HEK293T (cell line): ENCODE measurements around the gene STPG4.
"Not testable (repeated sequence)": the region's sequence is repeated elsewhere in the genome, so short reads cannot be mapped to it uniquely, and the experiment has no call there.

Experiments used
- CTCF ChIA-PET: fragments of 350-600 bp; formaldehyde crosslinking; extraction: SDS; loops from one replicate; lab custom pipeline; 2021; ENCODE audit warnings: antibody characterized with exemption, inconsistent platforms; lab: Yijun Ruan, JAX
- POLR2A ChIA-PET: fragments of 350-600 bp; formaldehyde crosslinking; extraction: SDS; loops from one replicate; lab custom pipeline; 2020; ENCODE audit warnings: antibody characterized with exemption, inconsistent platforms; lab: Yijun Ruan, JAX
- DNase-seq: peaks from one replicate; pipeline ENCODE4 v3.0.0; 2012; ENCODE audit warnings: mixed read lengths; ENCODE audit errors: extremely low spot score
- ARNT ChIP-seq: fragments of 450-650 bp; IDR thresholded peaks from 2 replicates; pipeline ENCODE4 v1.6.1; 2017; ENCODE audit warnings: mild to moderate bottlenecking
- BHLHE40 ChIP-seq: fragments of 450-650 bp; IDR thresholded peaks from 2 replicates; pipeline ENCODE4 v1.6.1; 2016; ENCODE audit warnings: mild to moderate bottlenecking, moderate library complexity, borderline replicate concordance
- CTBP1 ChIP-seq: fragments of 450-650 bp; IDR thresholded peaks from 2 replicates; pipeline ENCODE4 v1.6.1; 2016; ENCODE audit warnings: borderline replicate concordance
- ELF4 ChIP-seq: fragments of 450-650 bp; IDR thresholded peaks from 2 replicates; pipeline ENCODE4 v1.6.1; 2017; ENCODE audit warnings: antibody characterized with exemption
- FOXA1 ChIP-seq: fragments of 450-650 bp; IDR thresholded peaks from 2 replicates; pipeline ENCODE4 v1.6.1; 2016; ENCODE audit warnings: mild to moderate bottlenecking
- FOXK2 ChIP-seq: fragments of 450-650 bp; IDR thresholded peaks from 2 replicates; pipeline ENCODE4 v1.6.1; 2016; ENCODE audit warnings: mild to moderate bottlenecking
- FOXM1 ChIP-seq: fragments of 450-650 bp; IDR thresholded peaks from 2 replicates; pipeline ENCODE4 v1.6.1; 2017; ENCODE audit warnings: mild to moderate bottlenecking, borderline replicate concordance
- HDGF ChIP-seq: fragments of 450-650 bp; IDR thresholded peaks from 2 replicates; pipeline ENCODE4 v1.6.1; 2017; ENCODE audit warnings: antibody characterized with exemption, borderline replicate concordance
- L3MBTL2 ChIP-seq: fragments of 450-650 bp; conservative IDR thresholded peaks from 2 replicates; pipeline ENCODE4 v1.6.1; 2016; ENCODE audit warnings: mild to moderate bottlenecking
- LEF1 ChIP-seq: fragments of 450-650 bp; IDR thresholded peaks from 2 replicates; pipeline ENCODE4 v1.6.1; 2017; ENCODE audit warnings: mild to moderate bottlenecking, borderline replicate concordance
- NFRKB ChIP-seq: fragments of 450-650 bp; IDR thresholded peaks from 2 replicates; pipeline ENCODE4 v1.6.1; 2016; ENCODE audit warnings: mild to moderate bottlenecking, moderate library complexity
- PKNOX1 ChIP-seq: fragments of 450-650 bp; IDR thresholded peaks from 2 replicates; pipeline ENCODE4 v1.6.1; 2016
- SP1 ChIP-seq: fragments of 450-650 bp; IDR thresholded peaks from 2 replicates; pipeline ENCODE4 v1.6.1; 2017
- SUZ12 ChIP-seq: fragments of 450-650 bp; IDR thresholded peaks from 2 replicates; pipeline ENCODE4 v1.6.1; 2016; ENCODE audit warnings: mild to moderate bottlenecking
- TARDBP ChIP-seq: fragments of 450-650 bp; IDR thresholded peaks from 2 replicates; pipeline ENCODE4 v1.6.1; 2016
- ZNF384 ChIP-seq: fragments of 450-650 bp; IDR thresholded peaks from 2 replicates; pipeline ENCODE4 v1.6.1; 2016

The STPG4 gene

GRCh38 chr2:47119001-47119400 is 36.1 kb downstream of the STPG4 start:
- DNase-seq = no peak
- POLR2A ChIA-PET = no interaction called here
- CTCF ChIA-PET = no interaction called here
- no peak for TF ChIP-seq FOXM1
- no peak for TF ChIP-seq SUZ12
- no peak for TF ChIP-seq ARNT
- no peak for TF ChIP-seq TARDBP
- no peak for TF ChIP-seq ELF4
- TF ChIP-seq FOXK2 = no peak
- TF ChIP-seq FOXA1 = no peak

- CTCF ChIA-PET = no interaction called here
- TF ChIP-seq FOXA1 (no peak), ZNF384 (no peak)
- POLR2A ChIA-PET = no interaction called here
- no peak for DNase-seq
Measured at GRCh38 chr2:47118581-47118980, 36.5 kb downstream of the STPG4 start.

GRCh38 chr2:47112665-47113435 is 42.3 kb downstream of the STPG4 start:
- CTCF ChIA-PET = no interaction called here
- TF ChIP-seq LEF1 (no peak), TARDBP (no peak), FOXK2 (no peak), ZNF384 (no peak), PKNOX1 (no peak), ARNT (no peak), NFRKB (no peak)
- POLR2A ChIA-PET = no interaction called here
- no peak for DNase-seq

- ChIA-PET CTCF (interaction anchor here (0.6 kb wide), 1 partner anchor 1047 kb away, joined by 3 read pairs; no protein-coding TSS in a partner anchor), POLR2A (no interaction called here)
- TF ChIP-seq PKNOX1 (no peak), SUZ12 (no peak), SP1 (no peak), FOXA1 (no peak), FOXK2 (no peak), HDGF (no peak), TARDBP (no peak), NFRKB (no peak), ELF4 (no peak), LEF1 (no peak), ARNT (no peak)
- no peak for DNase-seq
Measured at GRCh38 chr2:47109680-47110079, 45.4 kb downstream of the STPG4 start.

GRCh38 chr2:47109007-47109375 is 46.1 kb downstream of the STPG4 start:
- ChIA-PET POLR2A (no interaction called here), CTCF (no interaction called here)
- no peak for DNase-seq
- TF ChIP-seq FOXK2 (no peak), SP1 (no peak), ELF4 (no peak), FOXM1 (no peak), FOXA1 (no peak), L3MBTL2 (no peak), SUZ12 (no peak), TARDBP (no peak), NFRKB (no peak), PKNOX1 (no peak), ARNT (no peak), ZNF384 (no peak), BHLHE40 (no peak), LEF1 (no peak), CTBP1 (no peak)

GRCh38 chr2:47108267-47109006 is 46.7 kb downstream of the STPG4 start:
- DNase-seq, POLR2A ChIA-PET: not testable (repeated sequence)
- CTCF ChIA-PET = interaction anchor here (0.6 kb wide), 1 partner anchor 18 kb away, joined by 3 read pairs; no protein-coding TSS in a partner anchor

GRCh38 chr2:47107201-47107600 is 47.9 kb downstream of the STPG4 start:
- DNase-seq, POLR2A ChIA-PET, CTCF ChIA-PET: not testable (repeated sequence)

GRCh38 chr2:47106231-47106630 is 48.9 kb downstream of the STPG4 start:
- CTCF ChIA-PET, POLR2A ChIA-PET, DNase-seq: not testable (repeated sequence)

- DNase-seq, POLR2A ChIA-PET, CTCF ChIA-PET: not testable (repeated sequence)
Measured at GRCh38 chr2:47099712-47100111, 55.4 kb downstream of the STPG4 start.
